DND-41 (cell line): ENCODE measurements around the gene BCKDHB.

ENCODE experiments used
- CTCF ChIP-seq: IDR thresholded peaks from 2 replicates; pipeline ENCODE4 v1.5.1; 2012; ENCODE audit warnings: borderline replicate concordance, low read length, moderate library complexity, mild to moderate bottlenecking; ENCODE audit not compliant: poor library complexity, severe bottlenecking; ENCODE audit errors: extremely low read depth
- EZH2 ChIP-seq: IDR thresholded peaks from 3 replicates; pipeline ENCODE4 v1.6.1; 2012; ENCODE audit warnings: borderline replicate concordance, low read depth, mild to moderate bottlenecking, moderate library complexity, low read length, inconsistent platforms; ENCODE audit not compliant: severe bottlenecking

- TF ChIP-seq CTCF (no peak), EZH2 (no peak)
These were observed 2.0 kb upstream of the BCKDHB start for GRCh38 chr6:80104520-80104919.
